T-helper 1 cell (primary cell): Measurements from ENCODE around the gene NMUR1.

ENCODE experiments used
- DNase-seq, 5 donors: peaks; one replicate each; pipeline ENCODE4 v3.0.0-alpha.2; 2012 to 2020

The NMUR1 gene

DNA sequence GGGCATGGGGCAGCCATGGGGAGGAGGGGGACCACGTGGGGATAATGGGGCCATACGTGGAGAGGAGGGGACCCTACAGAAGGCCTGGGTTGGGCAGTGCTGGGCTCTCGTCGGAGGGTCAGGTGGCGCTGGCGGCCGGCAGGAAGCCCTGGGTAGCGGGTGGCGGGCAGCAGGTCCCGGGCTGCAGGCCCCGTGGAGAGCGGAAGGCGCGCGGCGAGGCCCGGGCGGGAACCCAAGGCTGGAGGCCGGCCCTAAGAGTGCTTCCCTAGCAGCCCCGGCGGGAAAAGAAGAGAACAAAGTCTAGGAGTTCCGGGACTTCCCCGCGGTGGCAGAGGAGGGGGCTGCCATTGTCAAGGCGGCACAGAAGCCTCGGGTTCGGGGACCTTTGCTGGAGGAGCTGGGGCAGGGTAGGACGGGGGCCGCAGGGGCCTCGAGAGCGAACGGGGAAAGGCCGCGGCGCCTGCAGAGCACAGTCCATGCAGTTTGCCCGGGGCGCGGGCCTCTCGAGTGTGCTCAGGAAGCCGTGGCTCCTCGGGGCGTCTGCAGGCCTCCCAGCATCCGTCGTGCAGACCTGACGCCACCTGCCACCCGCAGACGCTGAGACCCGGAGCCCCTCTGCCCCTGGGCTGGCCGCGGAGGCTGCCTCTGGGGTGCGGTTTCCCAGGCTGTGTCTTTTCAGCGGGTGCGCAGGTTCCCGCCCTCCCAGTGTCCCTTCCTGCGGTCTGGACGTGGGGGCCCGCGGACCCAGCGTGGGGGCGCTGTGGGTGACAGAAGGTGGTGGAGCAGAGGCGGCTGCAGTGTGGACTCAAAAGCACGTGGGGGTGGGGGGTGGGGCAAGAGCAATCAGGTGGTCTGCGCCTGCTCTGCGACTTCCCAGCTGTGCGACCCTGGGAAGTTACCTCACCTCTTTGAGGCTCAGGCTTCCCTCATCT, 46.6 kb downstream of the NMUR1 start:
- DNase-seq, result peak in 4 of 5 donors; percentile 18 to 39 (median 20)

DNA sequence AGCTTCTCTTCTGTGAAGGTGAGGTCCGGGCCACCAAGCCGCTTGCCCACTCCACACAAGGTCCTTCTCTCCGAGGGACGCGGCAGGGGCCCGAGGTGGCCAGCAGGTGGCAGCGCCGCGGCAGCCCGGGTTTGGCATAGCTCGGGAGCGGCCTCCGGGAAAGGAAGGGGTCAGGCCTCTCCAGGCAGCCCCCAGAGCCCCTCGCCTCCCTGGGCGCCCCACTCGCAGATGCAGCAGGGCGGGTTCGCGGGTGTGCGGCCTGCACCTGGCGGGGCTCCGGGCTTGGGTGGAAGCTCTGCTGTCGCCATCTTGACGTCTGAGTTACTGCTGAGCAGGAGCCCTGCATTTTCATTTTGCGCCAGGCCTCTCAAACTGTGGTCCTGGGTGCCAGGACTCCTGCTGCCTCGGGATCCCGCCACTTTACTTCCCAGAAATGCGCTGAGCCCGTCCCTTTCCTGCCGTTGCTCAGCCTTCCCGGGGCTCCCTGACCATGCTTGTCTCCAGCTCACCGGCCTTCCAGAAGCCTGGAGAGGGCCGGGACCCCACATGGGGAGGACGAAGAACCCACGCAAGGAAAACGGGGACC, 47.3 kb downstream of the NMUR1 start:
- peak; percentile 41 to 64 (median 53) for DNase-seq

DNA sequence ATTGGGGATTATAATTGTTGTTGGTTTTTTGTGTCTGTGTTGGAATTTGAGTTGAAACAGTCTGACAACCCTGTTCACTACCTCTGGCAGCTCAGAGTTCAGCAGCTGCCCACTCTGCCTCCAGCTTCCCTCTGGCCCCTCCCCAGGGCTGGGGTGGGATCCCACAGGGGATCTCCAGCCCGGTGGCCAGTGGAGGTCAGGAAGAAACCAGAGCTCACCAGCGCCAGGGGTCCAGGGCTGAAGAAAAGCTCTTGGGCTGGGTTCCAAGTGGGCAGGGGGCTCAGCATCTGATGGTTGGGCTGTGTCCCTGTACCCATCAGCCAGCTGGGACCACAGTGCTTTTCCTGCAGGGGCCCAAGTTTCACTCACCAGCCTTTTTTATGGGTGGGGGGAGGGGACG, 49.5 kb downstream of the NMUR1 start:
- no peak for DNase-seq

DNA sequence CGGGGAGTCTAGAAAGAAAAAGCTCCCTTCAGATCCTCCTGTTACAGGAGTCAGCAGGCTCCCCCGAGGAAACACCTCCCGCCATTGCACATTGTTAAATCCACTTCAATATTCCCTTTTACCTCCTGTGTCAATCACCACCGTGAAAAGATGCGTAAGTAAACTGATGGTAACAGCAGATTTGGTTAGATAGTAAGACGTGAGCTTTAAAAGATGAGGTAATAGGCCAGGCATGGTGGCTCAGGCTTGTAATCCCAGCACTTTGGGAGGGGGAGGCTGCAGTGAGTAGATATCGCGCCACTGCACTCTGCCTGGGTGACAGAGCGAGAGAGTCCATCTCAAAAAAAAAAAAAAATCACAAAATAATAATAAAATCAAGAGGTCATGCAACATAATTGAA, 50.8 kb downstream of the NMUR1 start:
- no peak for DNase-seq

DNA sequence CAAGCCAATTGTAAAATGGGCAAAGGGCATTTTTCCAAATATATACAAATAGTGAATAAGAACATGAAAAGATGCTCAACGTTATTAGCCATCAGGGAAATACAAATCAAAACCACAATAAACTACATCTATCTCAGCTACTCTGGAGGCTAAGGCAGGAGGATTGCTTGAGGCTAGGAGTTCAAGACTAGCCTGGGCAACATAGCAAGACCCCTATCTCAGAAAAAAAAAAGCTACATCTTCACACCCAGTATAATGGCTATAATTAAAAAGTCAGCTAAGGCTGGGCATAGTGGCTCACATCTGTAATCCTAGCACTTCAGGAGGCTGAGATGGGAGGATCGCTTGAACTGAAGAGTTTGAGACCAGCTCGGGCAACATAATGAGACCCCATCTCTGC, 53.3 kb downstream of the NMUR1 start:
- DNase-seq, result no peak

DNA sequence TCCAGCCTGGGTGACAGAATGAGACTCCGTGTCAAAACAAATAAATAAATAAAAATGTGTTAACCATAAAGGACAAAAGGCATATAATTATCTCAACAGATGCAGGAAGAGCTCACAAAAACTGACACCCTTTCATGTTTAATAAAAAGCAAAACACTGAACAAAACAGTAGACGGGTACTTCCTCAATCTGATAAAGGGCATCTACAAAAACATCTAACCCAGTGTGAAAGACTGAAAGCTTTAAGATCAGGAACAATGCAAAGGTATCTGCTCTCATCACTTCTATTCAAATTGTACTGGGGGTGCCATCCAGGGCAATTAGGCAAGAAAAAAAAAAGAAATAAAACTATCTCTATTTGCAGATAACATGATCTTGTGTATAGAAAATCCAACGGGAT, 54.3 kb downstream of the NMUR1 start:
- no peak for DNase-seq
